KMS-11 (cell line): Measurements from ENCODE around the gene EAF1.

Experiments
- H2AFZ ChIP-seq: fragments of 200-600 bp; sonication (generic); 2 replicates; pipeline ENCODE4 v1.6.1; 2016; ENCODE audit warnings: antibody characterized with exemption, mixed run types, low read depth
- H3K27ac ChIP-seq: fragments of 200-600 bp; sonication (generic); 2 replicates; pipeline ENCODE4 v1.6.1; 2016; ENCODE audit warnings: mild to moderate bottlenecking, mixed run types
- H3K27me3 ChIP-seq: fragments of 200-600 bp; sonication (generic); 2 replicates; pipeline ENCODE4 v1.6.1; 2017; ENCODE audit warnings: mild to moderate bottlenecking, low read depth, mixed run types, moderate library complexity; ENCODE audit not compliant: insufficient read depth
- H3K36me3 ChIP-seq: fragments of 200-600 bp; sonication (generic); 2 replicates; pipeline ENCODE4 v1.6.1; 2017; ENCODE audit warnings: mild to moderate bottlenecking, mixed run types; ENCODE audit not compliant: insufficient read depth
- H3K4me1 ChIP-seq: fragments of 200-600 bp; sonication (generic); 2 replicates; pipeline ENCODE4 v1.6.1; 2016; ENCODE audit warnings: mild to moderate bottlenecking, low read depth, mixed run types; ENCODE audit not compliant: poor library complexity, severe bottlenecking
- H3K4me2 ChIP-seq: fragments of 200-600 bp; sonication (generic); 2 replicates; pipeline ENCODE4 v1.7.0; 2016; ENCODE audit warnings: mild to moderate bottlenecking, mixed run types
- H3K4me3 ChIP-seq: fragments of 200-600 bp; sonication (generic); IDR thresholded peaks from 2 replicates; pipeline ENCODE4 v1.6.1; 2017; ENCODE audit warnings: low read depth, low read length, mixed read lengths; ENCODE audit not compliant: insufficient read depth
- H3K79me2 ChIP-seq: fragments of 200-600 bp; sonication (generic); 2 replicates; pipeline ENCODE4 v1.6.1; 2016; ENCODE audit warnings: low read depth, mixed run types; ENCODE audit not compliant: insufficient read depth
- H3K9ac ChIP-seq: fragments of 200-600 bp; sonication (generic); 2 replicates; pipeline ENCODE4 v1.6.1; 2016; ENCODE audit warnings: mild to moderate bottlenecking, mixed run types
- H4K20me1 ChIP-seq: fragments of 200-600 bp; sonication (generic); 2 replicates; pipeline ENCODE4 v1.6.1; 2016; ENCODE audit warnings: mild to moderate bottlenecking, mixed run types; ENCODE audit not compliant: insufficient read depth
- CTCF ChIP-seq: fragments of 200-600 bp; sonication (generic); conservative IDR thresholded peaks from 2 replicates; pipeline ENCODE4 v1.6.1; 2017; ENCODE audit warnings: low read depth, mild to moderate bottlenecking, antibody characterized with exemption, low read length, moderate library complexity, mixed read lengths

EAF1 gene

GRCh38 chr3:15434756-15435155, 7.4 kb downstream of the EAF1 start:
- no peak overlapping the region for H3K9ac ChIP-seq
- H3K27me3 ChIP-seq: no peaks in the 10 kb centered on the region
- H3K4me2 ChIP-seq: no peak overlapping the region
- no peaks in the 10 kb centered on the region for H4K20me1 ChIP-seq
- 0 out of 2 replicates have a peak, but pooled peaks cover 3% of the 10 kb centered on the region for H3K79me2 ChIP-seq
- H3K4me3 ChIP-seq: no peak overlapping the region
- no peaks in the 10 kb centered on the region for H3K36me3 ChIP-seq
- no peak overlapping the region for H2AFZ ChIP-seq
- H3K27ac ChIP-seq: no peak overlapping the region
- peaks cover 14% of the 10 kb centered on the region for H3K4me1 ChIP-seq
- TF ChIP-seq CTCF: no peak

- TF ChIP-seq CTCF: no peak
- Histone ChIP-seq H3K36me3 (no peaks in the 10 kb centered on the region), H4K20me1 (no peaks in the 10 kb centered on the region)
Measured at GRCh38 chr3:15436246-15436645, 8.8 kb downstream of the EAF1 start.

GRCh38 chr3:15438983-15439382, 11.6 kb downstream of the EAF1 start:
- no peak overlapping the region for H3K4me2 ChIP-seq
- H3K27me3 ChIP-seq: no peaks in the 10 kb centered on the region
- no peak for TF ChIP-seq CTCF
- H2AFZ ChIP-seq: no peak overlapping the region
- H3K4me1 ChIP-seq: no peaks in the 10 kb centered on the region
- no peak overlapping the region for H3K27ac ChIP-seq
- no peak overlapping the region for H3K4me3 ChIP-seq
- H3K36me3 ChIP-seq: no peaks in the 10 kb centered on the region
- H3K79me2 ChIP-seq: no peaks in the 10 kb centered on the region
- H3K9ac ChIP-seq: no peak overlapping the region
- no peaks in the 10 kb centered on the region for H4K20me1 ChIP-seq

More at GRCh38 chr3:15436246-15436645, 8.8 kb downstream of the EAF1 start:
- no peaks in the 10 kb centered on the region for H3K27me3 ChIP-seq
- H3K4me3 ChIP-seq: no peak overlapping the region
- no peaks in the 10 kb centered on the region for H3K79me2 ChIP-seq
- H3K27ac ChIP-seq: no peak overlapping the region
- no peaks in the 10 kb centered on the region for H3K4me1 ChIP-seq
- H3K4me2 ChIP-seq: no peak overlapping the region
- H2AFZ ChIP-seq: no peak overlapping the region
- no peak overlapping the region for H3K9ac ChIP-seq

GRCh38 chr3:15439476-15439875, 12.1 kb downstream of the EAF1 start:
- no peak overlapping the region for H3K4me3 ChIP-seq
- no peak overlapping the region for H3K27ac ChIP-seq
- no peak overlapping the region for H3K9ac ChIP-seq
- H4K20me1 ChIP-seq: no peaks in the 10 kb centered on the region
- no peaks in the 10 kb centered on the region for H3K27me3 ChIP-seq
- no peaks in the 10 kb centered on the region for H3K79me2 ChIP-seq
- no peak overlapping the region for H2AFZ ChIP-seq
- no peaks in the 10 kb centered on the region for H3K36me3 ChIP-seq
- no peaks in the 10 kb centered on the region for H3K4me1 ChIP-seq
- TF ChIP-seq CTCF: no peak
- H3K4me2 ChIP-seq: no peak overlapping the region
